Activated T-helper 9 cell treated with anti-CD3 and anti-CD28 coated beads, Interleukin-2, amount 50 U/mL, for 16 hours (primary cell): ENCODE data around the gene C1QTNF8.
"Not testable (repeated sequence)": the region's sequence is repeated elsewhere in the genome, so short reads cannot be mapped to it uniquely, and the experiment has no call there.

Experiments used
- DNase-seq: peaks from one replicate; pipeline ENCODE4 v3.0.0-alpha.2; 2020; ENCODE audit warnings: low read depth

The C1QTNF8 gene

DNA sequence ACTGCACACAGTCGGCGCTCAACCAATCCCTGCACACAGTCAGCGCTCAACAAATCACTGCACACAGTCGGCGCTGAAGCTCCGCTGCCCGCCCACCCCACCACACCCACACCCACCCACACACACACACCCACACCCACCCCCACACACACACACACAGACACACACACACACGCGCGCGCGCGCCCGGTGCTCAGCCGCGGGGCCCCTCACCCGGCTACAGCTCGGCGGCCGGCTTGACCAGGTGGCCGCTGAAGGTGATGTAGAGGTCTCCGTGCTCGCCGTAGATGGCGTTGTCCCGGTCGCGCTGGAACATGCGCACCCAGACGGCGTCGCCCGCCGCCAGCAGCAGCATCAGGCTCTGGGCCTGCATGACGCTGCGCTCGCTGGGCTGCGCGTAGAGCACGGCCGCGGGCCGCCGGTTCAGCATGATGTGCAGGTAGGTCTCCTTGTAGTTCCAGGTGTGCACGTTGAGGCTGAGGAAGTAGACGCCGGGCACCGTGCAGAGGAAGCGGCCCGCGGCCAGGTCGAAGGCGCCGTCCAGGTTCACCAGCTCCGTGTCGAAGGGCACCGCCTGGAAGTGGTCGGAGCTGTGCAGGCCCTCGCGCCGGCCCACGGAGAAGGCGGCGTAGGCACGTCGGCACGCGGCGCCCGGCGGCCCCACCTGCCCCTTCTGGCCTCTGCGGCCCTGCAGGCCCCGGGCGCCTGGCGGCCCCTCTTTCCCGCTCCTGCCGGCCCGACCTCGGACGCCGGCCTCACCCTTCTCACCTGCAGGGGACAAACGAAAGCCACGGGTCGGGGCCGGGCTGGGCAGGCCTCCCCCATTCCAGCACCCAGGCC lies 2.5 kb downstream of the C1QTNF8 start:
- no peak for DNase-seq

DNA sequence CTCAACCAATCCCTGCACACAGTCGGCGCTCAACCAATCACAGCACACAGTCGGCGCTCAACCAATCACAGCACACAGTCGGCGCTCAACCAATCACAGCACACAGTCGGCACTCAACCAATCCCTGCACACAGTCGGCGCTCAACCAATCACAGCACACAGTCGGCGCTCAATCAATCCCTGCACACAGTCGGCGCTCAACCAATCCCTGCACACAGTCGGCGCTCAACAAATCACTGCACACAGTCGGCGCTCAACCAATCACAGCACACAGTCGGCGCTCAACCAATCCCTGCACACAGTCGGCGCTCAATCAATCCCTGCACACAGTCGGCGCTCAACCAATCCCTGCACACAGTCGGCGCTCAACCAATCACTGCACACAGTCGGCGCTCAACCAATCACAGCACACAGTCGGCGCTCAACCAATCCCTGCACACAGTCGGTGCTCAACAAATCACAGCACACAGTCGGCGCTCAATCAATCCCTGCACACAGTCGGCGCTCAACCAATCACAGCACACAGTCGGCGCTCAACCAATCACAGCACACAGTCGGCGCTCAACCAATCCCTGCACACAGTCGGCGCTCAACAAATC lies 3.3 kb downstream of the C1QTNF8 start:
- DNase-seq: not testable (repeated sequence)

DNA sequence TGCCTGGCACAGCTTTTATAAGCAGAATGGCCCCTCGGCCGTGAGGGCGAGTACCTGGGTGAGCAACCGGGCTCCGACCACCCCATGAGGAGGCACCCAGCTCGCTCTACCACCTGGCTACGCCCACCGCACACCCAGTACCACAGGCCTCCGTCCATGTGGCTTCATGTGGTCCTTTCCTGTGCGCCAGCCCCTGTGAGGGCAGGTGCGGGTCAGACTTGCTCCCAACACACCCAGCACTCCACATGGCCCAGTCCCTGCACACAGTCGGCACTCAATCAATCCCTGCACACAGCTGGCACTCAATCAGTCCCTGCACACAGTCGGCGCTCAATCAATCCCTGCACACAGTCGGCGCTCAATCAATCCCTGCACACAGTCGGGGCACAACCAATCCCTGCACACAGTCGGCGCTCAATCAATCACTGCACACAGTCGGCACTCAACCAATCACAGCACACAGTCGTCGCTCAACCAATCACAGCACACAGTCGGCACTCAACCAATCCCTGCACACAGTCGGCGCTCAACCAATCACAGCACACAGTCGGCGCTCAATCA lies 4.0 kb downstream of the C1QTNF8 start:
- DNase-seq: no peak

DNA sequence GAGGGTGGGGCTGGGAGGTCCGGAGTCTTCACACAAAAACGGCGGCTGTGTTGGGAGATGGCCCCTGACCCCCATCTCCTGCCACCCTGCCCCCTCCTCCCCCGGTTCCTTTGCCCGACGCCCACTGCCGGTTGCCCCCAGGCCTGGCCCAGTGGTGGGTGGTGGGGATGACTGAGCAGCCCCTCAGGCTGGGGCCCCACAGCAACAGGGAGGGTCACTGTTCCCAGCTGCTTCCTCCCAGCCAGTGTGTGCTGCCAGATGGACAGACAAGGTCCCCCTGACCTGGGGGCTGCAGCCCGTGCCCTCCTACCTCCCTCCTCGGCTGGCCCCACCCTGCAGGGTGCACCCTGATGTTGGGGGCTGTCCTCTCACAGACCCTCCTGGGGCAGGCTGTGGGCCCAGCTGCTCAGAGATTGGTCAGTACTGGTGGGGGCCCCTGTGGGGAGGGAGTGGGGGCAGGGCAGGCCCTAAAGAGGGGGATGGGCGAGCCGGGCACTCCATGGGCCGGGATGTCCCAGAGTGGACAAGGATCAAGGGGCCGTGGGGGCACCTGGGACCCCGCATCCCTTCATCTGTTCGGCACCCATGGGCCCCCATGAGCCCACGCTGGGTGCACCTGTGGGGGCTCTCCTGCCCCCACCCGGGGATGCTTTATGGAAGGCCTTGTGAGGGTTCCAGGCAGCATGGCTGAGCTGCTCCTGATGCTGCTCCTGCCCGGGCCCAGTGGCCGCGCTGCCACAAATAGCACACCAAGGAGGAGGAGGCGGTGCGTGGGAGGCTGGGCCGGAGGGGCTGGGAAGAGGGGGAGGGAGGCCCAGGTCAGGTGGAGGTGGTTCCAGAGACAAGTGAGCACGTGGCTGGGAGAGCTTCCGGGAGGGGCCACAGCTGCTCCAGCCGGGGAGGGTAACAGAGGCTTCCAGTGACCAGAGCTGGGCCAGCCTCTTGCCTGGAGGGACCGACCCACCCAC lies 5.1 kb downstream of the C1QTNF8 start:
- no peak for DNase-seq

DNA sequence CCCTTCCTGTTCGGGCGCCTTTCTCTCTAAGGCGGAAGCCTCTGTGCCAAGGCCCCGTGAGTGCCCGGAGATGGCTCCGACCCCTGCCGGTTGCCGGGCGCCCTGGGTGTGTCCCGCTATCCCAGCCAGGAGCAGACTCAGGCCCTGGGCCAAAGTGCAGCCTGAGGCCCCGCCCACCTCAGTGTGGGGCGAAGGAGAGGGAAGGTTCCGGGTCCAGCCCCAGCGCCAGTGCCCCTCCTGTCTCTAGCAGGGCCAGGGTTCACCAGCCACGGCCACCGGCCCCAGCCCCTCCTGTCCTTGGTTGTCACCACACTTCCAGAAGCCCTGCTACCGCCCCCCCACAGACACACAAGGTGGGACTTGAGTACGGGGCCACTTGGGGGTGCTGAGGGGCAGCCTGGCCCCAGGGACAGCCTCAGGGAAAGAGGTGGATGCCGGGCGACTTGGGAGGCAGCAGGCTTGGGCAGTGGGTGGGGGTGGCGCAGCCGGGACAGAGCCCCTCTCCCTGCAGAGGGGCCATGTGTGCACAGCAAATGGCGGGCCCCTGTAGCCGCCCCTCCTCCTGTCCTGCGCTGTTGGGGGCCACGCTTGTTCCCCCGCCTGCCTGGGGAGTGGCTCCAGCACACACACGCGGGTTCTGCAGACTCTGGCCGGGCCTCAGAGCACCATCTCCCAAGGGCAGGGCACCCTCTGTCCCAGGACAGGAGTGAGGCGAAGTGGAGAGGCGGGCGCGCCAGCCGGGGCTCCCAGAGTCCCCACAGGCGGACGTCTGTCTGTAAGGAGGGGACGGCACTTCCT lies 6.0 kb downstream of the C1QTNF8 start:
- DNase-seq: no peak

DNA sequence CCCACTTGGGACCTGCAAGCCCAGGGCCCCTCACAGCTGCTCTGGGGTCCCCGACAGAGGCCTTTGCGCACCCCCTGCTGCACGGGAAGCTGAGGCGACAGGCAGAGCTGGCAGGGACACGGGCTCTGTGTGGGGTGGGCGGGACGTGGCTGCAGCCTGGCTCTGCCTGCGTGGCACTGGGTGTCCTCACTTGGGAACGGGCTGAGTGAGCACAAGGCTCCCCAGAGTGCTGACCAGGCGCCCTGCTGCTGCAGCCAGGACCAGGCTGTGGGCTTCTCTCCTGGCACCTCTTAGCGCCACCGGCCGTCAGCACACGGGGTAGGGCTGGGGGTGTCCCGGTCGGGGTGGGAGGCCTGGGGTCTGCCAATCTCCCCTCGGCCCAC lies 6.6 kb downstream of the C1QTNF8 start:
- DNase-seq: no peak

DNA sequence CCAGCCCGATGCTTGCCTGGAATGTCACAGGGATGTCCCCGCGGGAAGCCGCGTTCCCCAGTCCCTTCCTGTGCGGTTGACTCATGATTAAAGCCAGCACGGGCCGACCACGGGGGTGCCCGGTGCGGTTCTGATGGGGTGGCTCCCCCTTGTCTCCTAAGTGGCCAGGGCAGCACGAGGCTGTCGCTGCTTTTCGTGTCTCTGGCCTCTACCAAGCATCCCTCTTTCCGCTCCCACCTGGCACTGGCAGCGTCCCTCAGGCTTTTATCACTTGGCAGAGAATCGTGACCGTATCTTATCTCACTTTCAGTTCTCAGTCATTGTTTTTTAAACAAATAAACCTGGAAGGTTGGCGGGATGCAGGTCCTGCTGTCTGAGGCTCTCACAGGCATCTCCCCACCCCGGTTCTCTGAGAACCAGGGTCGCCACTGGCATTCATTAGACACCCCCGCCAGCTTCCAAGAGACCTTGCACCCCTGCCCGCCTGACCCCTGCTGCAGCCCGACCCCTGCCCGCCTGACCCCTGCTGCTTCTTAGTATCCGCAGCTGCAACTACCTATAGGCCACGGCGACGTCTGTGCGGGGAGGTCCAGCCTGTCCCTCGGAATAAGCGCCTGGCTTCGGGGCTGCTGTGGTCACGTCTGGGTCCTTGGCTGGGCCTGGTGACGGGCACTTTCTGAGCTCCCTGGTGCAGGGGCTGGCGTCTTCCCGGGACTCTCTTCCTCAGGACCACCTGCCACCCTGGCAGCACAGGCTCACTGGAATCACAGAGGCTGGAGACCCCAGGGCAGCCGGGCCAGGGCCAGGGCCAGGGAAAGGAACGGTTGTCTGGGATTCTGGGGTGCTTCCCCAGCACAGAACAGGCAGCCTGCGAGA lies 7.5 kb downstream of the C1QTNF8 start:
- DNase-seq: no peak

DNA sequence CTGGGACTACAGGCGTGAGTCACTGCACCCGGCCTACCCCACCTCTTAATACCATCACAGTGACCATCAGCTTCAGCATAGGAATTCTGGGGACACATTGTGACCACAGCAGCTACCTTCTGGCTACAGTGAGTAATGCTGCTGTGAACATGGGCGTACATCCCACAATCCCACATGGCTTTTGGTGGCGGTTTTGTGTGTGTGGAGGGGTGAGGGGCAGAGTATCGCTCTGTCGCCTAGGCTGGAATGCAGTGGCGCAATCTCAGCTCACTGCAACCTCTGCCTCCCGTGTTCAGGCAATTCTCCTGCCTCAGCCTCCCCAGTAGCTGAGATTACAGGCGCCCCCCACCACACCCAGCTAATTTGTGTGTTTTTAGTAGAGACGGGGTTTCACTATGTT lies 9.6 kb downstream of the C1QTNF8 start:
- not testable (repeated sequence) for DNase-seq

DNA sequence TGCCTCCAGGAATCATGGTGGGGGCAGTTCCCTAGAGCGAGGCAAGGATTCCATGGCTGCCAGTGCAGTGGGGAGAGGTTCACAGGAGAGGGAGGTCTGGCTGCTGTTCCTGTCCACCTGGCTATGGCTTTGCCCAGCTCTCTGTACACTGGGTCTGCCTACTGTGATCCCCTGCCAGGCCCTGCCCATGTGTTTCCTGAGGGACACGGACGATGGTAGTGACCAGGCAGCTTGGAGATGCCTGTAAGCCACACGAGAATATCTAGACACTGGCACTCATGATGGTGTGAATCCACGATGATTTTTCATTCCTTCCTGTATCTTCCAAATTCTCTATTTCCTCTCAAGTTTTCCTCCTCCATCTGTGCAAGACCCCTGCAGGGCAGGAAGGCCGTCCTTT lies 11.1 kb downstream of the C1QTNF8 start:
- DNase-seq: no peak

DNA sequence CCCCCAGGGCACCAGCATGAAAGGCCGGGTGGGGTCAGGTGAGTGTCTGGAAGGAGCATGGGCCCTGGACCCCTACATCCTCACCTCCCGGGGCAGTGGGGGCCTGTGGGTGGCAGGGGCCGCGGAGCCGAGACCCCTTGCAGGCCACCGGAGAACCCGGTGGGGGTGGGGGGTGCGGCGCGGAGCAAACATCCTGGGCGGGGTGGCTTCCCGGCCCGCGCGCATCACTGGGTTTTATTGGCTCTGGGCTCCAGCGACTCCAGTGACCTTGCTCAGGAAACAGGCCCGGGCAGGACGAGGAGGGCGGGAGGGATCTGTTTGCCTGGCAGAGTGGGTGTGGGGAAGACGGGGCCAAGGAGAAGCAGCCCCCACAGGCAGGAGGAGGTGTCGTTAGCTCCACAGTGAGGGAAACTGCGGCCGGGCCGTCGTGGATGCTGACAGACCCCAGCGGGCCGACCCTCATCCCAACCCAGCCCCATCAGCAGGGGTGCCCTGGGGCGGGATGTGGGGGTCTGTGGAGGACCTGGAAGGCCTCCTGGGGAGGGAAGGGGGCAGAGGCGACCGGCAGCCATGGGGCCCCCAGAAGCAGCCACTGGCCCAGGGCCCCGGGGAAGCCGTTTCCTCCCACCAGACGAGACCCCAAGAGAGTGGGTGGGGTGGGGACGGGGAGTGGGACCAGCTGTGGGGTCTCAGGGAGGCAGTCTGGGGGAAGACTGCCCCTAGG lies 12.9 kb downstream of the C1QTNF8 start:
- no peak for DNase-seq

DNA sequence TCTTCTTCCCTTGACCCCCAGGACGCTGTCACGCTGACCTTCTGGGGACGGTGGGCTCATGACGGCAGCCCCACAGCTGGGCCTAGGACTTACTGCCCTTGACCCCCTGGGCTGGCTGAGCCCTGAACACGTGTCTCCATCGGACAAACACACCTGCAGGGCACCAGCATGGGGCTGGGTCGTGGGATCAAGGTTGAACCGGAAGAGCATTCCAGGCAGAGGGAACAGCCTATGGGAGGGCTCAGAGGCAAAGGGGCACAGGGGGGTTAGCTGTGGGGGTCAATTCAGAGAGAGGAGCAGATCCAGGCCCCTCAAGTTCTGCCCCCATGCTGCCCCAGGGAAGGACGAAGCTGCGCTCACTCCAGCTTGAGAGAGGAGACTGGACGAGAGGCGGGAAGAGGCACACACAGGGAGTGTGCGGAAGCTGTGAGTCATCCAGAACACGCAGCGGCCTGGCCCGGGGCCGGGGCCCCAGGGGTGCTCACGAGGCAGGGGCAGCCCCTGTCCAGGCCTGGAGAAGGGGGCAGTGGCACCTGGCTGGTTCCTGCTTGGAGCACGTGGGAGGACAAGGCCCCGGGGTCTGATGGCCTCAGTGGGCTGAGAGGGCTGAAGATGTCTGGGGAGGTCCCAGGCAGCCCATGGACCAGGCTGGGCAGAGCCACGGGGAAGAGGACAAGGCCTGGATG lies 13.6 kb downstream of the C1QTNF8 start:
- no peak for DNase-seq

DNA sequence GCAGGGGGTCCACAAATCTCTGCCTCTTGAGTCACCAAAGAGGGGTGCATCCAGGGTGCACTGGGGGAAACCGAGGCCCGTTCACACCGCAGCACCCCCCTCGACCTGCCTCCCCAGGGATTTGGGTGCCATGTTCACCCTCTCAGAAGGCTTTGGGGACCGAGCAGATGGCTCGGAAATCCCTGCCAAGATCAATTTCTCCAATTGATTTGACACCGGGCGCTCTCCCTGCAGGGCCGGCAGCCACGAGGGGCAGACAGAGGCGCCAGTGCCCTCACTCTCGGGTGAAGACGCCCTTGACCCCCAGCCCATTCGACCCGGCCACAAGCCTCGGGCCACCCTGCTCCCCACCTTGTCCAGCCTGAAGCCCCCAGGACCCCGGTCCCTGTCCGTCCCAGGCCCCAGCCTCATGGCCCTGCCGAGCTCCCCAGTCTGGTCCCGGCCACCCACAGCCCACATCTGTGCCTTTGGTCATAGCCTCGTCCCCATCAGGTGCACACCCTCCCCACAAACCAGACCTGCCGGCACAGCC lies 14.2 kb downstream of the C1QTNF8 start:
- no peak for DNase-seq

DNA sequence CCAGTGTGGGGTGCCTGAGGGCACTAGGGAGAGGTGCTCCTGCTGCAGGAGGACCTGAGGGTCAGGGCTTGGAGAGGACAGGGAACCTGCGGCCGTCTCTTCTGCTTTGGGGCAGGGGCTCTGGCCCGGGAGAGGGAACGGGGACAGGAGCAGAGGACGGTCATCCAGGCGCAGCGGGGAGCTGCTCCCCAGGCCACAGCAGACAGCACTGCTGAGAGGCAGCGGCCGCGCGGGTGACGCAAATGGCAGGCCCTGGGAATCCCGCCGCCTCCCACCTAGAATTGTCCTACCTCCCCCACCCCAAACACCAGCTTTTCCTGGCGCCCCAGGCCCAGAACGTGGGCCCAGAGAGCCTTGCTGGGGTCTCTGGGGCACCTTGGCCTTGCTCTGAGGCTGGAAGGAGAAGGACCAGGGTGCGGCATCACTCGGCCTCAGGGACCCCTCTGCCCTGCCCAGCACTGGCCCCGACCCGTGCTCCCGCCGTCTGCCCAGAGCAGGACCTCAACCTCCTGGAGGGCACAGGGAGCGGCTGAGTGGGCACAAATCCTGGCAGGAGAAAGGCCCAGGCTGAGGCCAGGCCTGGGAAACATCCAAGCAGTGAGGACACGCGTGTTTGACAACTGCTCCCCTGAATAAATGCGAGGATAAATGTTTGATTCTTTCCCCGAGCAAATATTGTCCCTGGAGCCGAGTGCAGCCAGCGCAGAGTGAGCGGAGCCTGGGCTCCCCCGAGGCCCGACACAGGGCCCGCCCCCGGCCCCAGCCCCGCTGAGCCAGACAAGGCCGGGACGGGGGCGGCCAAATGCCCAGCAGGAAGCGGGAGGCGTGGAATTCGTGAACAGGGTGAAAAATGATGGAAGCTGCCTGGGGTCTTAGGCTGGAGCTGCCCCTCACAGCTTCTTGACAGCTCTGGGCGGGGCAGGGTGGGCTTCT lies 15.0 kb downstream of the C1QTNF8 start:
- DNase-seq: no peak

DNA sequence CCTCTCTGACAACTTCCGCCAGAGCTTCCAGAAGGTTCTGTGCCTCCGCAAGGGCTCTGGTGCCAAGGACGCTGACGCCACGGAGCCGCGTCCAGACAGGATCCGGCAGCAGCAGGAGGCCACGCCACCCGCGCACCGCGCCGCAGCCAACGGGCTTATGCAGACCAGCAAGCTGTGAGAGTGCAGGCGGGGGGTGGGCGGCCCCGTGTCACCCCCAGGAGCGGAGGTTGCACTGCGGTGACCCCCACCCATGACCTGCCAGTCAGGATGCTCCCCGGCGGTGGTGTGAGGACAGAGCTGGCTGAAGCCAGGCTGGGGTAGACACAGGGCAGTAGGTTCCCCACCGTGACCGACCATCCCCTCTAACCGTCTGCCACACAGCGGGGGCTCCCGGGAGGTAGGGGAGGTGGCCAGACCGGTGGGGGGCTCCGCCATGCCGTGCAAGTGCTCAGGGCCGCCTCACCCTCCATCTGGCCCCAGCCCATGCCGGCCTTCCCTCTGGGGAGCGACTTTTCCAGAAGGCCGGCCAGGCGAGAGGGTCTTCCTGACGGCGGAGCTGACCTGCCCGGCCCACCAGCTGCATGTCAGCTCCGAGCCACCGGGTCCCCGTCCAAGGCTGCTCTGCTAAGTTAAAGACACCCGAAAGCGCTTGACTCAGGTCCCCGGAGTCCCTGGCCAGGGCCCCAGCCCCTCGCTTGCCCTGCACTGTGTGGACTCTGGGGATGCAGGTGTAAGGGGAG lies 16.1 kb downstream of the C1QTNF8 start:
- no peak for DNase-seq

DNA sequence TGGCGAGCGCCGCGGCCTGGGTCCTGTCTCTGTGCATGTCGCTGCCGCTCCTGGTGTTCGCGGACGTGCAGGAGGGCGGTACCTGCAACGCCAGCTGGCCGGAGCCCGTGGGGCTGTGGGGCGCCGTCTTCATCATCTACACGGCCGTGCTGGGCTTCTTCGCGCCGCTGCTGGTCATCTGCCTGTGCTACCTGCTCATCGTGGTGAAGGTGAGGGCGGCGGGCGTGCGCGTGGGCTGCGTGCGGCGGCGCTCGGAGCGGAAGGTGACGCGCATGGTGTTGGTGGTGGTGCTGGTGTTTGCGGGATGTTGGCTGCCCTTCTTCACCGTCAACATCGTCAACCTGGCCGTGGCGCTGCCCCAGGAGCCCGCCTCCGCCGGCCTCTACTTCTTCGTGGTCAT lies 16.7 kb downstream of the C1QTNF8 start:
- no peak for DNase-seq

DNA sequence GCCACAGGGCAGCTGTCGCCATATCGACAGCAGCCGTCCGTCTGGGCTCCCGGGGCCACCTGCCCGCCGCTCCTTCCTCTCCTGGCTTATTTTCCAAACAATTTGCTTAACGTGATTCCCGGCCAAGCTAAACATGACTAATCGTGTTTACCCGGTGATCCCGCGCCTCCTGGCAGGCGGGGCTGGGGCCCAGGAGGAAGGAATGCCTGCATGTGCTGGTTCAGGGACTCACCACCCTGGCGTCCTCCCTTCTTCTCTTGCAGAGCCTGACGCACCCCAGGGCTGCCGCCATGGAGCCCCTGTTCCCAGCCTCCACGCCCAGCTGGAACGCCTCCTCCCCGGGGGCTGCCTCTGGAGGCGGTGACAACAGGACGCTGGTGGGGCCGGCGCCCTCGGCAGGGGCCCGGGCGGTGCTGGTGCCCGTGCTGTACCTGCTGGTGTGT lies 17.4 kb downstream of the C1QTNF8 start:
- no peak for DNase-seq
